ENCODE results near the gene NCOR2.

The NCOR2 gene

DNA sequence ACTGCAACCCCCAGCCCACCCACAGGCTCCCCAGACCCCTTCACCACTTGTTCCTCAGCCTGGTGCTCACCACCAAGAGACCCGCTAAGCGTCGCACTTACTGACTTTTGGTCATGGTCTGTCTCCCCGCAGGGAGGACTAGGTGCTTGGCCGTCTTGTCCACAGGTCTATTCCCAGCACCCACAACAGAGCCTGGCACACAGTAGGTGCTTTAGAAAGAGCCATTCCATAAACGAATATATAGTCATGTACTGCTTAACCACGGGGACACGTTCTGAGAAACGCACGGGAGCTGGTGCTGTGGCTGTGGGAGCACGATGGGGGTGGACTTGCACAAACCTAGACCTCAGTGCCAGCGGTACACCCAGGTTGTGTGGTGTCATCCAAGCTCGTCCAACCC, 34.0 kb downstream of the NCOR2 start:
- H3K9me3 ChIP-seq (ENCODE audit: low read length) = no peaks in the 10 kb centered on the region
- H3K27ac ChIP-seq (ENCODE audit: low read depth, low read length) = no peak overlapping the region
- H3K36me3 ChIP-seq (ENCODE audit: insufficient read depth, low read length) = no peaks in the 10 kb centered on the region
- no peak overlapping the region for H3K9ac ChIP-seq (ENCODE audit: low read length)
- H3K27me3 ChIP-seq (ENCODE audit: control insufficient read depth in 1 of 2, insufficient read depth in 2 of 2, low read length in 2 of 2) = no peaks in the 10 kb centered on the region
- peaks cover 51% of the 10 kb centered on the region for H3K4me1 ChIP-seq (ENCODE audit: insufficient read depth, low read length)
- no peak overlapping the region for H3K4me3 ChIP-seq (ENCODE audit: low read depth in 1 of 2, low read length in 2 of 2)

DNA sequence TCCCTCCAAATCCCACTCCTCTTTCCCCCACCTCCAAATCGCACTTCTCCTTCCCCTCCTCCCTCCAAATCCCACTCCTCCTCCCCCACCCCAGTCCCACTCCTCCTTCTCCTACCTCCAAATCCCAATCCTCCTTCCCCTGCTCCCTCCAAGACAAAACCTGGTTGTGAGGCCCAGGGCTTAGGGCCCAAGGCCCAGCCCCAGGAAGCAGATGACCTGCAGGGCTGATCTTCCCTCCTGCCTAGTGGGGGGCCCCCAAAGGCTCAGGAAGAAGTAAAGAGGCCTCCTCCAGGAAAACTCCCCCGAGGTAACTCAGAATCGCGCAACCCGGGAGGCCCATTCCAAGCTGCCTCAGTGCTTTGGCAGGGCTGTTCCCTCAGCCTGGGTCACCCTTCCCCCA, 34.4 kb downstream of the NCOR2 start:
- Histone ChIP-seq H3K36me3 (ENCODE audit: insufficient read depth, low read length) (no peaks in the 10 kb centered on the region), H3K9me3 (ENCODE audit: low read length) (no peaks in the 10 kb centered on the region), H3K27me3 (ENCODE audit: control insufficient read depth in 1 of 2, insufficient read depth in 2 of 2, low read length in 2 of 2) (no peaks in the 10 kb centered on the region), H3K4me3 (ENCODE audit: low read depth in 1 of 2, low read length in 2 of 2) (no peak overlapping the region), H3K9ac (ENCODE audit: low read length) (no peak overlapping the region), H3K4me1 (ENCODE audit: insufficient read depth, low read length) (peaks cover 48% of the 10 kb centered on the region), H3K27ac (ENCODE audit: low read depth, low read length) (no peak overlapping the region)

DNA sequence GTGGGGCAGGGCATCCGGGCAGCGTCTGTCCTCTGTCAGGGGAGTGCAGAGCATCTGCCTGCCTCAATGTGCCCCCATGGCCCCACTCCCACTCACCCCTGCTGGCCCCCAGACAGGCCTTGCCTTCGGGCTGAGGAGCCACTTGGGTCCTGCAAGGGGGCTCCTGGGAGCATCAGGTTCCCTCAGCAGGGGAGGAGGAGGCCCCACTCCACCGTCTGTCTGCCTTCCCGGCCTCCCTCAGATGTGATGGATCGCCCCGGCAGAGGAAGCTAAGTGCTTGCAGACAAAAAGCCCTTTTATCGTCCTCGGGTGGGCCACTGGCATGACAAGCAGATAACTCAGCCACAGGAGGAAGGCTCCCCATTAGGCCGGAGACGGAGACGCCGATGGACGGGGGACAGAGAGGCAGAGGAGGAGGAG, 35.1 kb downstream of the NCOR2 start:
- no peaks in the 10 kb centered on the region for H3K9me3 ChIP-seq (ENCODE audit: low read length)
- H3K27me3 ChIP-seq (ENCODE audit: control insufficient read depth in 1 of 2, insufficient read depth in 2 of 2, low read length in 2 of 2) = no peaks in the 10 kb centered on the region
- H3K4me3 ChIP-seq (ENCODE audit: low read depth in 1 of 2, low read length in 2 of 2) = no peak overlapping the region
- H3K36me3 ChIP-seq (ENCODE audit: insufficient read depth, low read length) = no peaks in the 10 kb centered on the region
- H3K4me1 ChIP-seq (ENCODE audit: insufficient read depth, low read length) = peaks cover 42% of the 10 kb centered on the region
- no peak overlapping the region for H3K27ac ChIP-seq (ENCODE audit: low read depth, low read length)
- H3K9ac ChIP-seq (ENCODE audit: low read length) = no peak overlapping the region

GRCh38 chr12:124531906-124532305, 35.5 kb downstream of the NCOR2 start:
- Histone ChIP-seq H3K4me1 (ENCODE audit: insufficient read depth, low read length) (peaks cover 37% of the 10 kb centered on the region), H3K9me3 (ENCODE audit: low read length) (no peaks in the 10 kb centered on the region), H3K27ac (ENCODE audit: low read depth, low read length) (no peak overlapping the region), H3K4me3 (ENCODE audit: low read depth in 1 of 2, low read length in 2 of 2) (no peak overlapping the region), H3K9ac (ENCODE audit: low read length) (no peak overlapping the region), H3K27me3 (ENCODE audit: control insufficient read depth in 1 of 2, insufficient read depth in 2 of 2, low read length in 2 of 2) (no peaks in the 10 kb centered on the region), H3K36me3 (ENCODE audit: insufficient read depth, low read length) (no peaks in the 10 kb centered on the region)

GRCh38 chr12:124531281-124531745, 36.1 kb downstream of the NCOR2 start:
- H3K4me1 ChIP-seq (ENCODE audit: insufficient read depth, low read length) = peaks cover 34% of the 10 kb centered on the region
- peak overlapping the region; percentile 56 for H3K27ac ChIP-seq (ENCODE audit: low read depth, low read length)
- no peak overlapping the region for H3K4me3 ChIP-seq (ENCODE audit: low read depth in 1 of 2, low read length in 2 of 2)
- H3K27me3 ChIP-seq (ENCODE audit: control insufficient read depth in 1 of 2, insufficient read depth in 2 of 2, low read length in 2 of 2) = no peaks in the 10 kb centered on the region
- H3K36me3 ChIP-seq (ENCODE audit: insufficient read depth, low read length) = no peaks in the 10 kb centered on the region
- H3K9ac ChIP-seq (ENCODE audit: low read length) = no peak overlapping the region
- no peaks in the 10 kb centered on the region for H3K9me3 ChIP-seq (ENCODE audit: low read length)

- Histone ChIP-seq H3K27me3 (ENCODE audit: control insufficient read depth in 1 of 2, insufficient read depth in 2 of 2, low read length in 2 of 2) (no peaks in the 10 kb centered on the region), H3K9me3 (ENCODE audit: low read length) (no peaks in the 10 kb centered on the region), H3K4me3 (ENCODE audit: low read depth in 1 of 2, low read length in 2 of 2) (no peak overlapping the region), H3K9ac (ENCODE audit: low read length) (no peak overlapping the region), H3K36me3 (ENCODE audit: insufficient read depth, low read length) (no peaks in the 10 kb centered on the region), H3K27ac (ENCODE audit: low read depth, low read length) (peak overlapping the region; percentile 56), H3K4me1 (ENCODE audit: insufficient read depth, low read length) (peaks cover 39% of the 10 kb centered on the region)
Measured at GRCh38 chr12:124530637-124531263, 36.7 kb downstream of the NCOR2 start.

DNA sequence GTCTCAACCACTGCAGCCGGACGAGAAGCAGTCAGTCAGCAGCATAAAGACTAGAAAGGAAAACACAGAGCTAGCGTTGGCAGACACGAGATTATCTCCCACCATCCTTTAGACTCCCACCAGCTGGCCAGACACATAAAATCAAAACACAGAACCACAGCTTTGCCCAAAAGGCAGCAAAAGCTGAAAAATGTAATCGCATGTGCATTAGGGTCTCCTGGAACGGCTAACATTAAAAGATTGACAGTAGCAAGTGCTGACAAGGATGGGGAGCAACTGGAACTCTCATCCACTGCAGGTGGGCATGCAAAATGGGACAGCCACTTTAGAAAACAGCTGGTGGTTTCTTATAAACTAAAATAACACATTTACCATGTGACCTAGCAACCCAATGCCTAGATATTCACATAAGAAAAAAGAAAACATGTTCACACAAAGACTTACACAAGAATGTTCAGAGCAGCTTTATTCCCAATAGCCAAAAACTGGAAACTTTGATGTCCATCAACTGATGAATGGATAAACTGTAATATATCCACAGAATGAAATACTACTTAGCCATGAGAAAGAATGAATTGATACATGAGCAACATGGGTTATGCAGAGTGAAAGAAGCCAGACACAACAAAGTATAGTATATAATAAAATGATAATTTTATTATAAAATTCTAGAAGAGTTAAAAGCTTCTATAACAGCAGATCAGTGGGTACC, 37.7 kb downstream of the NCOR2 start:
- no peak overlapping the region for H3K27ac ChIP-seq (ENCODE audit: low read depth, low read length)
- H3K27me3 ChIP-seq (ENCODE audit: control insufficient read depth in 1 of 2, insufficient read depth in 2 of 2, low read length in 2 of 2) = no peaks in the 10 kb centered on the region
- no peak overlapping the region for H3K9ac ChIP-seq (ENCODE audit: low read length)
- H3K4me1 ChIP-seq (ENCODE audit: insufficient read depth, low read length) = peaks cover 46% of the 10 kb centered on the region
- H3K4me3 ChIP-seq (ENCODE audit: low read depth in 1 of 2, low read length in 2 of 2) = no peak overlapping the region
- H3K36me3 ChIP-seq (ENCODE audit: insufficient read depth, low read length) = no peaks in the 10 kb centered on the region
- no peaks in the 10 kb centered on the region for H3K9me3 ChIP-seq (ENCODE audit: low read length)

DNA sequence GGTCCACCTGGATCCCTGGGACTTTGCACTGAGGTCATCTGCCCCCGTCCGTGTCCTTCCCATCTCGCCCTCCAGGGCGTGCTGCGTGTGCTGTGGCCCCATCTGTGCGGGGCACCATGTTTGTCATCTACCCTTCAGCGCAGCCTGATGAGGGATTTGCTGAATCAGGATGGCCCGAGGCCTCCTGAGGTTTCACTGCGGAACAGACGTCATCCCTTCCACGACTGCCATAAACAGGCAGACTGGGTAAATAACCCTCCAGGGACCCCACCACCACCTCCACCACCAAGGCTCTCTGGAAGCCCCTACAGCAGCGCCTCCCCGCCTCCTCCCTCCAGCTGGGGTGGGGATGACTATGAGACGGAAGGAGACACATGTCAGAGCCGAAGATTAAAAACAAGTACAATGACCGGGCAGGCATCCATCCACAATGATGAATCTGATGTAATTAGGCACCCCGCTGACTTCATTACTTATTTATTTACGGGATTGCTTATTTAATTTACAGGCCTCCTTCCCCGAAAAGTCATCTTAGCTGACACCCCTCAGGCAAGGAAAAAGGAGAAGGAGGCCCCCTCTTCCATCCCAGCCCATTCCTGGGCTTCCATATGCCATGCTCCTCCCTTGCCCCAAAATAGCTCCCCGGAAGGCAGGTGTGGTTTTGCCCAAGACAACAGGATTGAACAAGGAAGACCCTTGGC, 39.4 kb downstream of the NCOR2 start:
- H3K9me3 ChIP-seq (ENCODE audit: low read length) = no peaks in the 10 kb centered on the region
- H3K9ac ChIP-seq (ENCODE audit: low read length) = no peak overlapping the region
- peaks cover 45% of the 10 kb centered on the region for H3K4me1 ChIP-seq (ENCODE audit: insufficient read depth, low read length)
- H3K27ac ChIP-seq (ENCODE audit: low read depth, low read length) = no peak overlapping the region
- no peaks in the 10 kb centered on the region for H3K36me3 ChIP-seq (ENCODE audit: insufficient read depth, low read length)
- H3K4me3 ChIP-seq (ENCODE audit: low read depth in 1 of 2, low read length in 2 of 2) = no peak overlapping the region
- no peaks in the 10 kb centered on the region for H3K27me3 ChIP-seq (ENCODE audit: control insufficient read depth in 1 of 2, insufficient read depth in 2 of 2, low read length in 2 of 2)

DNA sequence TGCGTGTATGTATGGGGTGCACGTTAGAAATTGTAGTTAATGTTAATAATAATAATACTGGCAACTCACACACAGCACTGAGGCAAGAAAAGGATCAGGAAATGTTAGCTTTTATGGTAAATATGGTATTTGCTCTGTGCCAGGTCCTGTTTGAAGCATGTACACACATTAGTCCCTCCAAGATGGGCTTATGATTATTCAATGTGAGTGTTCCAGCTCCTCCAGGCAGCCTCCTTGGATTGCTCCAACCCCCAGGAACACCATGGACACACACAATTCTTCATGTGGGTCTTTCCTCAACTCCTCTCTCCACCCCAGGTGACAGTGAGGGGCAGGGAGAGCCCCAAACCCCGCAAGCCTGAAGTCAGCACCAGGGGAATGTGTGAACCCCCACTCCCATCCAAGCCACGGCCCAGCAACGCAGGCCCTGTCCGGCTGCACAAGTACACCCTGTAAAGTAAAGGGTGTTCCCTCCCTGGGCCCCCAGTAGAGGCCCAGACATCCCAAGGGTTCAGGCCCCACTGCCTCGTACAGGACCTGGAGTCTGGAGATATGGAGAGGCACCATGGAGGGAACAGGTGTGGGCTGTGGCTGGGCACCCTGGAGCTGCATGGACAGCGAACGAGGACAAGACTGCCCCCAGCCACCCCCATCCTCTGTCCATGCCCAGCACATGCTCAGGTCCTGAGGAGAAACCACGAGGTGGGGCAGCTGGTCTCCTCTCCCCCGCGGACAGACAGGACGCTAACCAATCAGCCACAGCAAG, 41.3 kb downstream of the NCOR2 start:
- H3K27ac ChIP-seq (ENCODE audit: low read depth, low read length) = no peak overlapping the region

GRCh38 chr12:124525455-124525854, 42.0 kb downstream of the NCOR2 start:
- Histone ChIP-seq H3K4me1 (ENCODE audit: insufficient read depth, low read length) (peaks cover 42% of the 10 kb centered on the region), H3K9ac (ENCODE audit: low read length) (no peak overlapping the region), H3K4me3 (ENCODE audit: low read depth in 1 of 2, low read length in 2 of 2) (no peak overlapping the region), H3K36me3 (ENCODE audit: insufficient read depth, low read length) (no peaks in the 10 kb centered on the region), H3K27ac (ENCODE audit: low read depth, low read length) (no peak overlapping the region), H3K9me3 (ENCODE audit: low read length) (no peaks in the 10 kb centered on the region), H3K27me3 (ENCODE audit: control insufficient read depth in 1 of 2, insufficient read depth in 2 of 2, low read length in 2 of 2) (no peaks in the 10 kb centered on the region)

More for the DNA sequence above, 41.3 kb downstream of the NCOR2 start:
- no peak overlapping the region for H3K4me3 ChIP-seq (ENCODE audit: low read depth in 1 of 2, low read length in 2 of 2)
- H3K36me3 ChIP-seq (ENCODE audit: insufficient read depth, low read length) = no peaks in the 10 kb centered on the region
- no peaks in the 10 kb centered on the region for H3K9me3 ChIP-seq (ENCODE audit: low read length)
- no peak overlapping the region for H3K9ac ChIP-seq (ENCODE audit: low read length)
- no peaks in the 10 kb centered on the region for H3K27me3 ChIP-seq (ENCODE audit: control insufficient read depth in 1 of 2, insufficient read depth in 2 of 2, low read length in 2 of 2)
- H3K4me1 ChIP-seq (ENCODE audit: insufficient read depth, low read length) = peaks cover 38% of the 10 kb centered on the region

Data from muscle layer of colon (tissue), 2 donors.